Kidney epithelial cell (primary cell): ENCODE data around the gene SH2D1B. TPM values are rescaled to one million over a fixed set of nuclear protein-coding genes. Genes with fewer than 3 reads are reported as not detected.

Experiments
- DNase-seq: peaks from one replicate; pipeline ENCODE4 v3.0.0-alpha.2; 2010; ENCODE audit warnings: low read depth
- H3K27me3 ChIP-seq: 2 replicates; pipeline ENCODE4 v1.6.0; 2011; ENCODE audit warnings: low read length; ENCODE audit not compliant: control insufficient read depth, insufficient read depth
- H3K36me3 ChIP-seq: 2 replicates; pipeline ENCODE4 v1.5.1; 2011; ENCODE audit warnings: low read length; ENCODE audit not compliant: control insufficient read depth, insufficient read depth
- H3K4me3 ChIP-seq: 2 replicates; pipeline ENCODE4 v1.5.1; 2011; ENCODE audit warnings: low read depth, mild to moderate bottlenecking, control low read depth, low read length
- total RNA-seq: library from RNA; depleted of rRNA; stranded (reverse); fragments of >200 nt; gene quantifications from 2 replicates; pipeline ENCODE4 v1.2.3, GENCODE V29; 2015
- TF ChIP-seq, protein P1 (sequence below): IDR thresholded peaks from 2 replicates; pipeline ENCODE4 v1.5.1; 2011; ENCODE audit warnings: mild to moderate bottlenecking, moderate library complexity, low read length, control low read depth, inconsistent platforms; ENCODE audit not compliant: insufficient read depth, poor library complexity, severe bottlenecking

The SH2D1B gene
- total RNA-seq, 1 donor from 2014 or later: not detected

DNA sequence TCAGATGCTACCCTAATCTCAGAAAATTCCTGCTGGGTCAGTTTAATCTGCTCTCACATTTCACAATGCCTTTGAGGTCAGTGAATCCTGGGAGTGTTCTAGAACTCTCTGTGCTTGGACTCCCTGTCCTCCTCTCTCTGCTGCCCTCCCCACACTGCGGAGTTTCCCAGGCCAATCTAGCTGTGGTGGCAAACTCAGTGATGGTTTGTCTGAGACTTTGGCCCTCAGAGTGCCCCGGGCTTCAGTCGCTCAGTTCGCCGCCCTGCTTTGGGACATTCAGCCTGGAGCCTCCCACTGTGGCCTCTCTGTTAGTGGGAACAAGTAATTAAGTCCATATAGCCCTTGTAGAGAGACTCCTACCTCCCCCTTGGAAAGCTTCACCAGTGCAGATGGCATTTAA lies 23.3 kb downstream of the SH2D1B start:
- H3K36me3 ChIP-seq: peaks cover 1% of the 10 kb centered on the region
- no peak overlapping the region for H3K4me3 ChIP-seq
- TF ChIP-seq, protein P1, sequence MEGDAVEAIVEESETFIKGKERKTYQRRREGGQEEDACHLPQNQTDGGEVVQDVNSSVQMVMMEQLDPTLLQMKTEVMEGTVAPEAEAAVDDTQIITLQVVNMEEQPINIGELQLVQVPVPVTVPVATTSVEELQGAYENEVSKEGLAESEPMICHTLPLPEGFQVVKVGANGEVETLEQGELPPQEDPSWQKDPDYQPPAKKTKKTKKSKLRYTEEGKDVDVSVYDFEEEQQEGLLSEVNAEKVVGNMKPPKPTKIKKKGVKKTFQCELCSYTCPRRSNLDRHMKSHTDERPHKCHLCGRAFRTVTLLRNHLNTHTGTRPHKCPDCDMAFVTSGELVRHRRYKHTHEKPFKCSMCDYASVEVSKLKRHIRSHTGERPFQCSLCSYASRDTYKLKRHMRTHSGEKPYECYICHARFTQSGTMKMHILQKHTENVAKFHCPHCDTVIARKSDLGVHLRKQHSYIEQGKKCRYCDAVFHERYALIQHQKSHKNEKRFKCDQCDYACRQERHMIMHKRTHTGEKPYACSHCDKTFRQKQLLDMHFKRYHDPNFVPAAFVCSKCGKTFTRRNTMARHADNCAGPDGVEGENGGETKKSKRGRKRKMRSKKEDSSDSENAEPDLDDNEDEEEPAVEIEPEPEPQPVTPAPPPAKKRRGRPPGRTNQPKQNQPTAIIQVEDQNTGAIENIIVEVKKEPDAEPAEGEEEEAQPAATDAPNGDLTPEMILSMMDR: no peak
- no peaks in the 10 kb centered on the region for H3K27me3 ChIP-seq
- no peak for DNase-seq

DNA sequence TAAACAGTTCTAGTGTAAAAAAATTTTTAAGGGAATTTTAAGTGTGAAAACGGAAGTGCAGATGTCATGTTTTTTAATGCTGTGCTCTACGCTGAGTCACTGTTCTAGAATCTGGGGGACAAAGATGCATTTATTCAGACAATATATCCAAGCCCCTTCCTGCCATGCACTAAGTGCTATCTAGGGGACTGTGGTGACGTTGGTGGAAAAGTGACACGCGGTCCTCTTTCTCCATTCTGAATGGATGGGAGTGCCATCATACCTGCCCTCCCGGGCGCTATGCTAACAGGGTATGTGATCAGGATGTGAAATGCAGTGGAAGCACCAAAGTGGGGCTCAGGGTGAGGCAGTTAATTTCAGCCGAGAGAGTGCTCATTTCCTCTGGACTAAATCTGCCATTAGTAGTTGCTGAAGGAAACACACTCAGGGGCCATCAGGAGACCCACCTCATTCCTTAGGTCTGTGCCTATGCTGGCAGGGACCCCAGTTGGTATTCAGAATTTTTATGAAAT lies 23.8 kb downstream of the SH2D1B start:
- Histone ChIP-seq H3K36me3 (peaks cover 1% of the 10 kb centered on the region), H3K4me3 (no peak overlapping the region), H3K27me3 (no peaks in the 10 kb centered on the region)
- no peak for DNase-seq
- TF ChIP-seq, protein P1: no peak

DNA sequence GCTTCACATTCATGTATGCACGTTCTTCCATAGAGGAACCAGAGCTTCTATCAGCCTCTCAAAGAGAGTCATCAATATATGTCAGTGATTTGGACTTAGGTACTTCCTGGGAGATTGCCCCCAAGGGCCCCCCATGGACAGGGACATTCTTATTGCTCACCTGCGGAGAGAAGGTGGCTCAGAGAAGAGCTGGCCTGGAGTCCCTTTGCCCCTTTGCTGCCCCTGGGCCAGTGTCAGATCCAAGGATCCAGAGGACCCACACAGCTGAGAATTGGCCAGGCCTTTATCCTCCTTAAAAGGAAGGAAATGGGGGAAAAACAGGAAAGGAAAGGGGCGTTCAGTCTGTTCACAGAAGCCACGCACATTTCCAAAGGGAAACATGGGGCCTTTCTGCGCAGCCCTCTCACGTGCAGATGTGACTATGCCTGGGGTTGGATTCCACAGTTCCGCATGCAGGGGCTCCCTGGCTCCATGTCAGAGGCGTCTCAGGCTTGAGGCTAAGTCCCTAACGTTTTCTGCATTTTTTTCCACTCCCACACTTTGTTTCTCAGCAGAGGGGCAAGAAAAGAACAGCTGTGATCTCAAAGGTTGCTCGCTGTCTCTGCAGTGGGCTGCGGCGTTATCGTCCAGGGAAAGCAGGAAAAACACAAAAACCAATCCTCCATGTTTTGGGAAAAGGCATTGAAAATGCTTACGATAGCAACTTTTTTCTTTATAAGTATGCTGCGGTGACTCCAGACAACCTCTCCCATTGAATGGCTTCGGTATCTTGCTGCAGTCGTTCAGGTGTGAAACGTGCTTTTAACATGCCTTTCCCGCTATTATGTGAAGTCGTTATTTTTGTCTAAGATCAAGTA lies 24.5 kb downstream of the SH2D1B start:
- Histone ChIP-seq H3K4me3 (no peak overlapping the region), H3K36me3 (peaks cover 1% of the 10 kb centered on the region), H3K27me3 (no peaks in the 10 kb centered on the region)
- TF ChIP-seq, protein P1: no peak
- no peak for DNase-seq

DNA sequence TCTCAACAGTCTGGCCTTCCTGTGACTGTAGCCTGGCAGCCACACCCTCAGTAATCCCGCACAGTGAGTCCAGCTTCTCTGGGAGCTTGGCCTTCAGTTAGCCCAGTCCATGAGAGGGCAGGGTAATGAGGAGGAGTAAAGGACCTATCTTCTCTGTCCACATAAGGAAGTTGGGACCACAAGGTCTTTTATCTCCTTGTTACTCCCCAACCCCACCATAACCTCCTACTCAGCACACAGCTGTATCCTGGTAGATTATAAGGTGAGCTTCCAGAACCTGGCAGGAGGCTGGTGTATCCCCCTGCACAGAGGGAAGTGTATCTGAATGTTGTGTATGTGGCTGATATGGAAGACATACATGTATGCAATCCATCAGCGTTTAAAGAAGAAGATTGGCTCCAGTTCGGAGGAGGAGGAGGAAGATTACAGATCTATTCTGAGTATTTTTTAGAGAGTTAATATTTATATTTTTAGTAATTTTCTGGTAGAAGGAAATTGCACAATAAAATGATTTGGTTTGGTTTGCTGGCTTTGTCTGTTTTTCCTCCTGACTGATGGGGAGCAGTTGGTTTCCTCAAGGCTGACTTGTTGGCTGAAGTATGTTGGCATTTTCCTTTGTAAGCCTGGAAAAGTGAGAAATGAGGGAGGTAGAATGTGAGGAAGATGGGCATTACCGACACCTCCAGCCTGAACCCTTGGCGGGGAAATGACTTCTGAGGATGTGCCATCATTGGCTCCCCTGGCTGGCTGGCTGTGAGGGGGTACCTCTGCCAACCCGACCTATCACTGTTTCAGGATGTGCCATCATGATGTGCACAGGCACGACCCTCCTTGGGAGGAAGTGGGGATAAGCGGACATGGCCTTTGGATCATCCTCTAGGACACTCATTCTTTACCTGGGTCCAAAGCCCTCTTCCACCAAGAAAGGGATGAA lies 25.4 kb downstream of the SH2D1B start:
- no peaks in the 10 kb centered on the region for H3K27me3 ChIP-seq
- no peak for DNase-seq
- TF ChIP-seq, protein P1: no peak
- H3K4me3 ChIP-seq: no peak overlapping the region
- peaks cover 3% of the 10 kb centered on the region for H3K36me3 ChIP-seq

DNA sequence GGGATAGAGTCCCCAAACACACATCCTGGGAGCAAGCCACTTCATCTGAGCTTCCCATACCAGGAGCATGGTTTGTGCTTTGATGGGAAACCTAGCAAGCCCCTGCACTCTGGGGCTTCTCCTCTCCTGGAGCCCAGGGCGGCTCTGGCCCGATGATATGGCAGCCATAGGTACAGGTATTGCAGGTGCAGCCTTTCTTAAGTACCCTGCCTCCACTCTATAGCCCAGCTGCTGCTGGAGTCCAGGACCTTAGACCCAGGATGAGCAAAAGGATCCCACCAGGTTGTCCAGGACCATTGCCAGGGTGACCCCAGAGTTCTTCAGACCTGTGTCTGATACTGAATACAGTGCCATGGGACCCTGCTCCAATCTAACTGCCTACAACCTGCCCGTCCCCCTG lies 26.2 kb downstream of the SH2D1B start:
- no peaks in the 10 kb centered on the region for H3K27me3 ChIP-seq
- no peak overlapping the region for H3K4me3 ChIP-seq
- DNase-seq: no peak
- TF ChIP-seq, protein P1: no peak
- H3K36me3 ChIP-seq: peaks cover 3% of the 10 kb centered on the region
